Mesenteric fat pad (tissue), 1 donor: ENCODE results near the gene SMIM12. TPM values are rescaled to one million over a fixed set of nuclear protein-coding genes. Genes with fewer than 3 reads are reported as not detected.
A peak's percentile ranks its signal among the peaks of the same experiment; 100 is the strongest.

Experiments
- DNase-seq: peaks from one replicate; pipeline ENCODE4 v3.0.0-alpha.2; 2020; ENCODE audit warnings: low spot score
- total RNA-seq: library from RNA; stranded (reverse); fragmentation: NEBNext Ultra II Directional; extraction: Animal tissue kit (Norgen Biotek cat#: 25700); gene quantifications from one replicate; pipeline ENCODE4 v1.2.1, GENCODE V29; 2021
- donor health status: DM: yes; HTN: yes; CAD: no.

The SMIM12 gene
- total RNA-seq, 1 donor from 2014 or later, result 57.0 TPM

DNA sequence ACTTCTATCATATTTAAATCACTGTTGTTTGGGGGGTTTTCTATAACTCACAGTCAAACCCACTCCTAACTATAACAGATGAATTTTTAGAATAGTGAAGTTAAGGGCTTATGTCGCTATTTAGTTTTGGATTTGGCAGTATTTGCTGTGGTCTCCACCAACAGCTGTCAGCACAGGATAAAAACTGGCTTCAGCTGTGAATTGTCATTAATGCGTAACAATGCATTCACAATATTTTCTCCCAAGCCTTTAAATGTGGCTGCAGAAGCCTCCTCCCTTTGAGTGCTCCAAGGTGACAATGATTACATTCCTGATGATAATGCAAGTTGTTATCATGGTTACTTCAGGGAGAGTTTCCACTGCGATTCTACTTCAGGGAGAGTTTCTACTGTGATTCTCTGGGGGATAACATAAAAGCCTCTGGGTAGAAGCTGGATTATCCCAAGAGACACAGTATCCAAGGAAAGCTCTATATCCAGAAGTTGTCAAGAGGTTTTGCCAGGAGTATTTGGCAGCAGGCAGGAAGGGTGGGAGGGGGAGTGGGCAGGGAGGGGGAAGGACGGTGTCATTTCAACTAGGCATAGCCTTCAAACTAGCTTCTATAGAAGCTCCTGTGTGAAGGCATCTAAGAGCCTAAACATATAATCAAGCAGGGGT lies 14.9 kb upstream of the SMIM12 start:
- no peak for DNase-seq

DNA sequence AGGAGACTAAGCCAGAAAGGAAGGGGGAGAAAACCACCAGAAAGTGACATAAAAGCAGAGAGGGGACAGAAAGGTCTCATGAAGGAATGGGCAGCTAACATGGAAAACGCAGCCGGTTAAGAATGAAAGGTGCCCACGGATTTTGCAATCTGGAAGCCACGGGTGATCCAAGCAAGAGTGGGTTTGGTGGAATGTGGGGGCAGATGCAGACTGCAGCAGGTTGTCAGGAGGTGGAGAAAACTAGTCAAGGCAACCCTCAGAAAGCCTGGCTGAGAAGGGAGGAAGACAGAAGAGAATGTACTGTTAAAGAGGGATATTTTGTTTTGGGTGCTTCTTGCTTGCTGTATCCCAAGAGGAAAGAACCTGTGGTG lies 12.6 kb upstream of the SMIM12 start:
- peak; percentile 43 for DNase-seq

DNA sequence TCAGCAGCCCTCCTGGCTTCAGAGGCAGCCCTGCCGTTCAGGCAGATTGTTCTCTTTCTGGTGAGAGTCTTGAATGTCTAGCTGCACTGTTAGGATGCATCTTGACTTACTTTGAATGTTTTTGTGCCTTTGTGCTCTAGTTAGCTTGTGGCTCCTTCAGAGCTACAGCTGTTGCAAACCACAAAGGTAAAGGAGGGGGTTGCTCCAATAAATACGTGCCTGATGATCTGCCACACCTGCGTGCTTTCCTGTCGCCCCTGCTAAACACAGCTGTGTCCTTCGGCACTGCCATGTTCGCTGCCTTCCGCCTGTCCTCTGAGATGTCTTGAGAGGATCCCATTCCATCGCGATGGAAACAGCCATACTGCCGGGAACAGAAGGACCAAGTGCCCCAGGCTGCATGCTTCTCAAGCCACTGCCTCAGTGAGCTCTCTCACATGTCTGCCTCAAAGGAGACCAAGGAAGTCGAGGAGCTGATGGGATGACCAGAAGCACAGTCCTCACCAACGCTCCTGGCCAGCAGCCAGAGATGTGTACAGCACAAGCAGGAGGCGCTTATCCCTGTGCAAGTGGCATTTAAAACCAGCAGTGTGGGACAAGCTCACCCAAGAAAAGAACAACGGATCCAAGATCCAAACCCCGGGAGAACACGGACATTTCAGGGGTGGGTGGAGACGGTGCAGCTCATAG lies 12.0 kb upstream of the SMIM12 start:
- peak; percentile 68 for DNase-seq

DNA sequence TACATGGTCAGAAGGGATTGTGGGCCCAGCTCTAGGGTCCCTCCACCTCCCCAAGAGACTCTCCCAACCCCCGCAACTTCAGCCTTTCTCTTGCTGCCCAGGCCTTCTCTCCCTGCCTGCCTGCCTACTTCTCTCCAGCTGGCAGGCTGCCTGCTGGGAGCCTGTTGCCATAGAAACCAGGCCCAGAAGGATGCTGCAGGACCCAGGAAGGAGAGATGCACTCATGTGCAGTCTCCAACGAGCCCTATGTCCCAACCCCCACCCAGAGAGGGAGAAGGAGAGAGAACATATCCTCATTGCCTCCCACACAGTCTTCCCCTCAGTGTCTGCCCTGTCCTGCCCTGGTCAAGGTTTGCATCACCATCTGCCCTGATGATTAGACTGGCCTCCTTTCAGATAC lies 10.8 kb upstream of the SMIM12 start:
- DNase-seq, result peak; percentile 53

DNA sequence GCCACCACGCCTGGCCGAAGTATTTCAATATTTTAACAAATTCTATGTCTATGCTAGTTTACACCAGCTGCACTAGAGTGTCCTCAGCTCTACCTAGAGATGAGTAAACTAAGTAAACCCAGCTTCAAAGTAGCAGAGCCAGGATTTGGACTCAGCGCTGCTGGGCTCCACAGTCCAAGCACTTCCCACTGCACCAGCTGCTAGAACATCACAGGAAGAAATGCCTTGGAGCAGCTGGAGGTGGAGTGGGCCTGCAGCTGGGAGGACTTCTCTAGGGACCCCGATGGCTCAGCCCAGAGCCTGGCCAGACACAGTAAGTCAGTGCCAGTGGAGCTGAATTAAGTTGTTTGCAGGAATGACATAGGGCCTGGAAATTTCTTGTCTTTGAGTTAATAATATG lies 10.2 kb upstream of the SMIM12 start:
- peak; percentile 37 for DNase-seq

DNA sequence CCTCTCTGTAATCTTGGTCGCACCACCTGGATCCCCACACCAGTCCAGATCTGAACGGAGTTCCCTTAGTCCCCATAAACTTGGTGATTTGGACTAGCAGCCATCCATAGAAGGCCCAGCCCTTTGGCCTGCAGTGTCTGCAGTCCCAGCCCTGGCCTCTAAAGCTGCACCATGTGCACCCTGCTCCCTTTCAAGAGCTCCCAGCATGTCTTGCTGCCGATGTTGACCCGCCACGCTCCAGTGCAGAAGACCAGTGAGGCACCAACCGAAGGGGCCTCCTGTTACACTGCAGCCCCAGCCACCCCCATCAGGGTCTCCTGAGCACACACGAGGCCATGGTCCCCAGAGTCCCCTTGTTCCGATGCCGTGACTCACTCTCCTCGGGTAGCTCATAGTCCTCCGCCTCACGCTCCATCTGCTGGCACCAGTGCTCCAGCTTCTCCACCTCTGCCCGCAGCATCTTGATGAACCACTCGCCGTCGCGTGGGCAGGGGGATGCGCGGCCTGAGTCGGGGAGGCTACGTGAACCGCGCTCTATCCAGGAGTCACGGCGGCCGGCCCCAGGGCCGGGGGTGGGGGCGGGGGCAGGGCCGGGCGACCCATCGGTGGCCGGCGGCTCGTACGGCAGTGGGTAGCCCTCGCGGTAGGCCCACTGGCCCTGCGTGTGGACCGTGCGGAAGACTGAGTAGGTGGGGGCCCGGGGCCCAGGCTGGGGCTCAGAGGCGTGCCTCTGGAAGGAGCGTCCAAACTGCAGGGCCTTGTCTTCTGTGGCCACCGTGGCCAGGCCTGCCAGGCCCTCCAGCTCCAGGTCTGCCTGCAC lies 8.9 kb upstream of the SMIM12 start:
- peak; percentile 81 for DNase-seq

DNA sequence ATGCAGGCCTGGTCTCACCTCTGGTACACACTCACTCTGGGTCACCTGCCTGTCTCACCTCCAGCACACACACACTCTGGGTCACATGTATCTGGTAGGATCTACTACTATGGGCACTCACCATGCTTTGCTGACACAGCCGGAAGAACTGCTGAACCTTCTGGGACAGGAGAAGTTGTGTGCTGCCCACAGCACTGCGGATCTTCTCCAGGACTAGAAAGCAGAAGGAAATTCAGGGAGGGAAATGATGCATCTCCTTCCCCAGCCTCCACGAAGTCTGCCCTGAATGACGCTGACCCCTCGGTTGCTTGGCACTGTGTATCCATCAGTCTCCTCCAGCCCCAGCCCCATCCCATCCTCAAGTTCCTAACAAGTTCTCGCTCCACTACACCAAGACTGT lies 7.9 kb upstream of the SMIM12 start:
- peak; percentile 87 for DNase-seq

DNA sequence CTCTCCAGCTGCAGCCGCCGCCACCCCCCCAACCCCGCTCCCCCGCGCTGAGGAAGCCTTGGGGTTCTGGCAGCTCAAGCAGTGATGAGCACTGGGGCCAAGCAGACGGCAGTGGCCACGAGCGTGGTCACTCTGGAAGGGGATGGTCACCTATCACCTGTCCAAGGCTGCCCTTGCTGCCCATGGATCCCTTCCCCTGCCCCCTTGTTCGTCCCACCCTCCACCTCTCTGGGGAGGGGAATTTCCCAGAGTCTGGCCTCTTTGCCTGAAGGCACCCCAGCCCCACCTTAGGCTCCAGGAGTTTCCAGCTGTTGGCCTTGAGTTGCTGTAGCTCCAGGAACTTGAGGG lies 7.2 kb upstream of the SMIM12 start:
- DNase-seq, result no peak

DNA sequence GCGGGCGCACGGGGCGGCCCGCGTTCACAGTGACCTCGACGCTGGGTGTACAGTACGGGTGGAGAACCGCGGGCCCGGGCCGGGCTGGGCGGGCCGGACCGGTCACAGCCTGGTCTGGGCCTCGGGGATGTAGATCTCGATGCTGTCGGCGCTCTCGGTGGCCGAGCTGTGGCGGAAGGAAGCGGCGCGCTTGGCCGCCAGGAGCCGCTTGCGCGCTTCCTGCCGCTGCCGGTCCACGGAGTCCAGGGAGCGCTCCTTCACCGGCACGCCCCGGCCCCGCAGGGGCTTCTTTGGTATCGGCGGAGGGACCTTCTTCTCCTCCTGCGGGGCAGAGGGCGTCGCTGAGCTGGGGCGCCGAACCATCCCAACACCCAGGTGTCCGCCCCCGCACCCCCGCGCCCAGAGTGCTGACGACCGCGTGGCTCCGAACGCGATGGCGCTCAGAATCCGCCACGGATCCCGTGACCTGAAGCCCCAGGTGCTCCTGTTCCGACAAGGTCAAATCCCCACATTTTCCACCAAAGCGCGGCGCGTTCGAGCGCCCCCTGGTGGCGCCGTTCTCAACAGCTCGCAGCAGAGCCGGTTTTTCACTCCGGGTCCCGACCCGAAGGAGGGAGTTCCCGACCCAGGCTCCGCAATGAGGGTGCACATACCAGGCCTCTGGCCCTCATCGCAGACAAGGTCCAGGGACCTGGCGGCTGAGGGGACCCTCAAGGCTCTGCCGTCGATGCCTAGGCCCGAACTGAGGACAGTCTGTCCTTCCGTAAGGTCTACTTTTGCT lies 6.6 kb upstream of the SMIM12 start:
- DNase-seq, result peak; percentile 97

DNA sequence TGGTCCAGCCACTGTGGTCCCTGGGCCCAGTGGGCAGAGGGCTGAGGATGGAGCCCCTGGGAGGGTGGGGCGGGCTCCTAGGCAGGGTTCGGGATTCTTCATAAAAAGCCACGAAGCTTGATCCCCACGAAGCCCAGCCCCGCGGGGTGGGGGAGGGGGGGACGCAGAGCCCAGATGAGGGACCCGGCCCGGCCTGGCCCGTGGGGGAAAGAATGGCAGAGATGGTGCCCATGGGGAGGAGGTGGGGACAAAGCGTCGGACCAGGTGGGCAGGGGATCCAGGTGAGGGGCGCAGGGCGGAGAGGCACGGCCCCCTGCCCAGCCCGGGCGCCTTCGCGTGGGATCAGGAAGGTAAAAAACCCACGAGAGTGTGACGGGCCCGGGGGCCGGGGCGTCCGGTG lies 6.0 kb upstream of the SMIM12 start:
- DNase-seq, result no peak

DNA sequence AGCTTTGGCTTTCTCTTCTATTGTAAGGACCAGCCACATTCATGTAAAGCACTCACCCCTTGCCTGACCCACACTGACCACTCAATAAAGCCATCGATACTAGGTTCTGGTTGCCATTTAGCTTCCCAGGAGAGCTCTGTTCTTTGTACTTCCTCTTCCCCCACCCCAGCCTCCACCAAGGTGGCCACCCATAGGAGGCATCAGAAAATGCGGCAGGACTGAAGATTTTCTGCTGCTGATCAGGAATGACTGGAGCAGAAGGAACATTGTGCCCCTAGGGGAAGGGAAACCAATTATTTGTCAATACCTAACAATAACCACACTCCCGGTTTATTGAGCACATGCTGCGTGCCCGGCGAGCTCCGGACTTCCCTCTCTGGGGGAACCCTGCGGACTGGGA lies 5.2 kb upstream of the SMIM12 start:
- DNase-seq, result no peak

DNA sequence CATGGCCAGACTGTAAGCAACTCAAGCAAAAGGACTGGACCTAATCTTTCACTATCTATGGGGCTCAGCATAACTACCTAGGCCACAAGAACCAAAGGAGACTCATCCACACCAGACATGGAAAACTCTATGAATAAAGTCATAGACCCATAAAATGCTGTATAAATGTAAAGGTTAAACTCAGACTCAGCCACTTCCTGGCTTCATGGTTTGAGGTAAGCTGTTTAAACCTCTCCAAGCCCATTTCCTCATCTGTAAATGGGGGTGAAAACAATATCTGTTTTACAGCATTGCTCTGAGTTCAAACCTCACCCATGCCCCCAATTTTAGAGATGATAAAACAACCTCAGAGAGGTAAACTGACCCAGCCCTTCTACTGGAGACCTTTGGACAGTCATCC lies 4.0 kb upstream of the SMIM12 start:
- DNase-seq, result no peak

DNA sequence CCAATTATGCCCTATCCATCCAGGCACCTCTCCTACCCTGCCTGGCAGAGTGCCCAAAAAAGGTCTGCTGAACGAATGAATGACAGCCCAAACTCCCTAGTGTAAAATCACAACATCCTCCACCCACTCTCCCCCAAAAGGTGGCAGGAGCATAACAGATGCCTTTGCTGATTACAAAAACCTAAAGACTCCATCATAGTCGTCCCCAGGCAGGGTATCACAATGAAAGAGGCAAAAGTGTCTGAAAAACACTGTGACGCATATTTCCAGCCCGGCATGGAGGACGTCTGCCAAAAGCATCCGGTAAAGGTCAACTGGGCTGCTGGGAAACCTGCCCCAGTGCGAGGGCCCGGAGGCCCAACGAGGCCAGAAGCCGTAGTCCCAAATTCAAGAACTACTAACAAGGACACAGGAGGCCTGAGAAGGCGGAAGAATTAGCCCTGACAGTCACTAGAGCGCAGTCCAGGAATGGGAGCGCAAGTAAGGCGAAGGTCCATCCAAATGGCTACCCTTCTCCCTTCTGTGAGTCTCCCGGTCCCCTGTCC lies 576 bp downstream of the SMIM12 start:
- no peak for DNase-seq

DNA sequence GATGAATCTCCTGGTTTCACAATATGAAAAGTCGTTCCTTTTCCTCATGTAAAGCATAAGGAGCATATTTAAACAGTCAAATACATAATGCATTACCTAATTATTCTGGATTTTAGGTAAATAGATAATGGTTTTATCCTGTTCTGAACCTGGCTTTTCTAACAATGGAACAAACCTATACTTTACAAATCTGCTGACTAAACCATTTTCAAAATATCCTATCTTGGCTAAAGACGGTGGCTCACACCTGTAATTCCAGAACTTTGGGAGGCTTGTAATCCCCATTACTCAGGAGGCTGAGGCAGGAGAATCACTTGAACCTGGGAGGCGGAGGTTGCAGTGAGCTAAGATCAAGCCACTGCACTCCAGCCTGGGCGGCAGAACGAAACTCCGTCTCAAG lies 2.9 kb downstream of the SMIM12 start:
- DNase-seq, result no peak

DNA sequence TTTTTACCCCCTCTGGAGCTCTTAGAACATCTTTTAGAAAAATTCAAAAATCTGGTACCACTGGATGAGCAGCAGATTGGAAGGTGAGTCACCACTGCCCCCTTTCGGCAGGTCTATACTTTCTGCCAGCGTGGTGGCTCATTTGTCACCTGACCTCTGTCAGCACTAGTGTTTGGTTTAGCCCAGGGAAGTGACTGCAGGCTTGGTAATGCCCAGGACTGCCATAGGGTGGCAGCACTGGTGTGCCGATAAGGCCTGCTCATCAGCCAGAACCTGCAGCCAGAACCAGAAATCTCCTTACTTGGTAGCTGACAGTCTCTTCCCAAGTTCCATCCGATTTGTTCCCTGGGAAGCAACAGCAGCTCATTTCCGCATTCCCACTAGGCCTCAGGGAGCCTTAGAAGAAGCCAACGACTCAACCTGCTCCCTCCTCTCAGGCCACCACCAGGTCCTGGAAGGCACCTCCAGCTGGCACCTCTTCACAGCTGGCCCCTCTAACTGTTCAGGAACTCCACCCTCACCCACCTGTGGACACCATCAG lies 6.8 kb downstream of the SMIM12 start:
- DNase-seq, result peak; percentile 94

DNA sequence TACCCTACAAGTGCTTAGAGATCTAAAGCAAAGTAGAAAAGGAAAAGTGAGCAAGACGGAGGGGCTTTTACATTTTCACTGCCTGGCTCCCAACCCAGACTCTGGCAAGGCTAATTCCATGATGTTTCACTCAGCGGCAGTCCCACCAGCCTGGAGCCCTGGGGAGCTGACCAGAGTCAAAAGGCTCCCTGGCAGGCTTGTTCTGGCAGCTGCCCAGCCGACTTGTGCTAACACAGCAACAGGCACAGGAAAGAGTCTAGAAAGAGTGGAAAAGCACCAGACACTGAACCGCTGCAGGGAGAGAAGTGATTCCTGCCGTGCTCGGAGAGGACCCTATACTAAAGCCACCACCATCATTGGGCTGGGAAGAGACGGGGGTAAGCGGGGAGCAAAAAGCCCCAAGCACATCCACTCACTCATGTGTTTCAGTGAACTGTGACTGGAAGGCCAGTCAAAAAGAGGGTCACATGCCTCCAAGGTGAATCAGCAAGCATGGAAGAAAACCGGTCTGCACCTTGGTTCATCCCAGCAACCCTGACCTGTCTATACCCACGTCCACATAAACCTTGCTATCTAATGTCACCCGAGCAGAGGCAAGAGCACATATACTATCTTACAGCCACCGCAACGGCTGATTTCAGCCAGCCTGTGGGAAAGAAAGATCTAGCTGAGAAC lies 8.0 kb downstream of the SMIM12 start:
- DNase-seq, result no peak

DNA sequence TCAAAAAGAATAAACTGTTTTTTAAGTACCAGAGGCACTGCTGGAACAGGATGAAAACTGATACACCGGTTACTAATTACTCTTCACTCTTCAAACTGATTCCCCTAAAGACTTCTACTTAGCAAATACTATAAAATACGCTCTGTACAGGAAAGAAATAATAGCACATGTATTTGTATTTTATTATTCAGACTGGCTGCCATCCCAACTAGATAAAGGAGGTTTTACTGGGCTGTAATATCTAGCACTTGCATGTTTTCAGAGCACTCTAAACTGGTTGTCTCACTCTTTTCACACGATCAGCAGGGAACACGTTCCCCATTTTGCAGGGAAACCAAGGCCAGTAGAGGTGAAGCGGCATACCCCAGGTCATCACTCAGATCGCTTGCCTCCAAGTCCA lies 9.2 kb downstream of the SMIM12 start:
- no peak for DNase-seq

DNA sequence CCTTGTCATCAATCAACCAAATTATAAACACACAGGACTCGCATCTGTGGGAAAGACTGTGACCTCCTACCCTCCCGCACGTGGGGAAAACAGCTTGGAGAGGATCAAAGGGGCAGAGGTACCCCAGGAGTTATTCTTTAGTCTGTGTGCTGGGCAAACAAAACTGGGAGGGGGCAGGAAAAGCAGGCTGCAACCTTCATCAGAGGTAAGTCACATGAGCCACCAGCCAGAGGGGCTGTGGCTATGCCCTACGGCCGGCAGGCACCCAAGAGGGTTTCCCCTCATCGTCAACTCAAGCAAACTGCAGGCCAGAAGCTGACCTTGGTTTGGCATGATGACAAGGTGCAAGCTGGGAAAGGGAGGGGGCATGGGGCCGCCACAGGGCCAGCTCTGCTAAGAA lies 12.5 kb downstream of the SMIM12 start:
- no peak for DNase-seq

DNA sequence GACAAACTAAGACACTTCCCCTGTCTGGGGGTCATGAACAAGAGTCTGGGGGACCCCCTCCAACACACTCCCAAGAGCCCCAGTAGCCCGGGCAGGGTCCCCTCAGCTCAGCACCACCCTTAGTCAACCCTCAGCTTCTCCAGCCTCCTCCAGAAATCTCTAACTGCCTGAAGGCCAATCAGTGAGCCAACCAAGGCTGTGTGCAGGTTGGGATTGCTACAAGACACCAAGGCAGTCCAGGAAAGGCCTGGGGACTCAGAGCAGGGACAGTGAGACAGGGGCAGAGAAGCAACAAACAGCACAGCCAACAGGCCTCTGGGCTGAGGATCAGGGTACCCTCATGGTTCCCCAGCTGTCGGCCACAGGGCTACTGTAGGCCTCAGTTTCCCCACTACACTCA lies 13.3 kb downstream of the SMIM12 start:
- no peak for DNase-seq

DNA sequence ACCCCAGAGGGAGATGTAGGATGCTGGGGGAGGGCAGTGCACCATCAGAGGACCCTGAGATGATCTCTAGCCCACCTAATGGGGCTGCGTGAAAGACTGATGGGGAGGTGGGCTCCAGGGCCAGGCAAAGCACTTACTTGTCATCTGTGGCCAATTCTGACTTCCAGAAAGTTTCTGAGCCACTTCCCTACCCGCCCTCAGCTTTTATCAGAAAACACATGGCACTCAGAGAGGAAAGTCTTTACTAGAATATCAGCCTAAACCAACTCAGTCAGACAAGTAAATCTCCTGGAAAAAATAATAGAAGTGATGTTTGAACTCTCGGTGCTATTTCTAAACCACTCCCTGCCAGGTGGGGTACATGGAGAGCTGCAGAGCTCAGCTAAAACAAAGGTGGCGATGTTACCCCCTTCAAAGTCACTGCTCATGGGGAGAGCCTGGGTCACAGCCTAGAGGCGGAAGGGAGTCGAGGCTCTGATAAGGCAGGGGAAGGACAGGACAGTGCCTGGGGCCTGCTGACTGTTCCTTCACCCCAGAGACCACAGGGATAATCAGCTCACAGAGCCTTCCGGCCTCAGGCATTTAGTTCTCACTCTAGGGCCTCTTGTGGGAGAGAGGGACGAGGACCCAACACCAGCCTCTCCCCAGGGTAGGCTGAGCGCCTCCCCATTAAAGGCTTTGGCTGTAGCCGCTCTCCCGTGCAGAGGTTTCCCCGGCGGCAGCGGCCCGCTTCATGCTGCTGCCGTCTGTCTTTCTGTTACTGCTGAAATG lies 14.2 kb downstream of the SMIM12 start:
- DNase-seq, result no peak
